Colon (tissue), 2 donors: ENCODE data around the gene NACA.
"Not testable (repeated sequence)": the region's sequence is repeated elsewhere in the genome, so short reads cannot be mapped to it uniquely, and the experiment has no call there.

Experiments used
- FAIRE-seq: peaks from 2 replicates; lab custom pipeline; 2012; peaks lifted over from hg19 to GRCh38; lab: Jason Lieb, UNC
- donor health status: control.
- donor health status: control.

The NACA gene

GRCh38 chr12:56723889-56724700 is 1.0 kb downstream of the NACA start:
- FAIRE-seq: no peak

GRCh38 chr12:56723352-56723751 is 1.7 kb downstream of the NACA start:
- no peak for FAIRE-seq

- no peak for FAIRE-seq
Observed at GRCh38 chr12:56722832-56723231, 2.3 kb downstream of the NACA start.

- FAIRE-seq: no peak
Observed at GRCh38 chr12:56721721-56722120, 3.4 kb downstream of the NACA start.

DNA sequence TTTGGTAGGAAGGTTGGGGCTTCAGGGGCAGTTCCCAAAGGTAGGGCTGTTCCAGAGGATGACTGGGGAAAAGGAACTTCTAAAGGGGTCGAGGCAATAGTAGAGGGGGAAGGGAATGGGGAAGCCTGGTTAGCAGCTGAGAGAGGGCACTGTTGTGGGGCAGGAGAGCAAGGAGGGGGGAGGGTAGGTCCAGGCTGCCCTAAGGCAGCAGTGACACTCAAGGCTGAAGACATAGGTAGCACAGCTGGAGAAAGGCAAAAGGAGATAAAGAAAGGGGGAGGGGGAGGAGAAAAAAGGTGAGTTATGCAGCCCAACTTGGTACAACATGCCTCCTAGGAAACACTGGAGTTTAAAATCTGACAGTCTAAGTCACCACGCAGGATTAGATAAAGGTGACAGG is 3.9 kb downstream of the NACA start:
- FAIRE-seq: no peak

GRCh38 chr12:56720731-56721151 is 4.4 kb downstream of the NACA start:
- no peak for FAIRE-seq

DNA sequence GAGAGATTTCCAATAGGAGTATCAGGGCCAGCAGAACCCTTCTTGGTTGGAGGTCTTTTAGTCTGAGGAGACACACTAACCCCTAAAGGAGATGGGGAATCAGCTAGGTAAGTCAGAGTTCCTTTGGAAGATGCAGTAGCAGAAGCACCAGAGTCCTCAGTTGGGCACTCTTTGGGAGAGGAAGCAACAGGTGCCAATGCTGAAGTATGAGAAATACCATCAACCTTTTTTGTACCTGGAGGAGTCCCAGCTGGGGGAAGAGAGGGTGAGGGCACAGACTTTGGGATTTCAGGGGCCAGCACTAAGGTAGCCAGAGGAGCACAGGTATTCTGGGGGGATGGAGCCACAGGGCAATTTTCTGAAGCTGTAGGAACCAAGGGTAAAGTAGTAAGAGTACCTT is 6.0 kb downstream of the NACA start:
- no peak for FAIRE-seq

DNA sequence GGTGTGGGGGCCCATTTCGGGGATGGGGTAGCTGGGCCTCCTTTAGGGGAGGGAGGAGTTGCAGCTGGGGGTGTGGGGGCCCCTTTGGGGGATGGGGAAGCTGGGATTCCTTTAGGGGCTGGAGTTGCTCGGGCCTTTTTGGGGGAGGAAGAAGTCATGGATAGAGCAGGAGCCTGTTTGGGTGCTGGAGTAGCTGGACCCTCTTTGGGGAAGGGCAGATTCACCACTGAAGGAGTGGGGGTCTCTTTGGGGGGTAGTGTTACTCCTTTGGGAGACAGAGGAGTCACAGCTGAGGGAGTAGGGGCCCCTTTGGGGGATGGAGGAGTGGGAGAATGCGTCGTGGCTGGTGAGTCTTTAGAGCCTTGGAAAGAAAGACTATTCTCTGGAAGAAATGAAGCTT is 6.5 kb downstream of the NACA start:
- FAIRE-seq: no peak

DNA sequence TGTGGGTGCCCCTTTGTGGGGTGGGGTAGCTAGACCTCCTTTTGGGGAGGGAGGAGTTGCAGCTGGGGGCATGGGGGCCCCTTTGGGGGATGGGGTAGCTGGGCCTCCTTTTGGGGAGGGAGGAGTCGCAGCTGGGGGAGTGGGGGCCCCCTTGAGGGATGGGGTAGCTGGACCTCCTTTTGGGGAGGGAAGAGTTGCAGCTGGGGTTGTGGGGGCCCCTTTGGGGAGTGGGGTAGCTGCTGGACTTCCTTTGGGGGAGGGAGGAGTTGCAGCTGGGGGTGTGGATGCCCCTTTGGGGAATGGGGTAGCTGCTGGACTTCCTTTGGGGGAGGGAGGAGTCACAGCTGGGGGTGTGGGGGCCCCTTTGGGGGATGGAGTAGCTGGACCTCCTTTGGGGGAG is 7.0 kb downstream of the NACA start:
- no peak for FAIRE-seq

DNA sequence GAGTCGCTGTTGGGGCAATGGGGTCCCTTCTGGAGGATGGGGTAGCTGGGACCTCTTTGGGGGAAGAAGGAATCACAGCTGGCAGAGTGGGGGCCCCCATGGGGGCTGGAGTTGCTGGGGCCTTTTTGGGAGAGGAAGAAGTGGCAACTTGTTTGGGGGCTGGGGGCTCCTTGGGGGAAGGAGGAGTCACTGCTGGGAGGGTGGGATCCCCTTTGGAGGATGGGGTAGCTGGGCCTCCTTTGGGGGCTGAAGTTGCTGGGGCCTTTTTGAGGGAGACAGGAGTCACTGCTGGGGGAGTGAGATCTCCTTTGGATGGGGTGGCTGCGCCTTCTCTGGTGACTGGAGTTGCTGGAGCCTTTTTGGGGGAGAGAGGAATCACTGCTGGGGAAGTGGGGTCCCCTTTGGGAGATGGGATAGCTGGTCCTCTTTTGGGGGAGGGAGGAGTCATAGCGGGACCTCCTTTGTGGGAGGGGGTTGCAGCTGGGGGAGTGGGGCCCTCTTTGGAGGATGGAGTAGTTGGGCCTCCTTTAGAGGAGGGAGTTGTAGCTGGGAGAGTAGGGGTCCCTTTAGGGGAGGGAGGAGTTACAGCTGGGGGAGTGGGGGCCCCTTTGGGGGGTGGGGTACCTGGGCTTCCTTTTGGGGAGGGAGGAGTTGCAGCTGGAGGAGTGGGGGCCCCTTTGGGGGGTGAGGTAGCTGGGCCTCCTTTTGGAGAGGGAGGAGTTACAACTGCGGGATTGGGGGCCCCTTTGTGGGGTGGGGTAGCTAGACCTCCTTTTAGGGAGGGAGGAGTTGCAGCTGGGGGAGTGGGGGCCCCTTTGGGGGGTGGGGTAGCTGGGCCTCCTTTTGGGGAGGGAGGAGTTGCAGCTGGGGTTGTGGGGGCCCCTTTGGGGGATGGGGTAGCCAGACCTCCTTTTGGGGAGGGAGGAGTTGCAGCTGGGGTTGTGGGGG is 7.9 kb downstream of the NACA start:
- no peak for FAIRE-seq

DNA sequence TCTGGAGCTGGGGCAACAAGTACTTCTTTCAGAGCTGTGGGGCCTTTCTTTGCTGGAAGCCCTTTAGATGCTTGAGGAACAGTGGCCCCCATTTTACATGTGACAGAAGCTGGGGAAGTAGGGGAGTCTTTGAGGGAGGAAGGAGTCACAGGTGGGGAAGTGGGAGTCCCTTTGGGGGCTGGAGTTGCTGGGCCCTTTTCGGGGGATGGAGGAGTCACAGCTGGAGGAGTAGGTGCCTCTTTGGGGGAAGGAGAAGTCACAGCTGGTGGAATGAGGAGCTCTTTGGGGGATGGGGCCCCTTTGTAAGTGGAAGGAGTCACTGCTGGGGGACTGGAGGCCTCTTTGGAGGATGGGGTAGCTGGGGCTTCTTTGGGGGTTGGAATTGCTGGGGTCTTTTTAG is 8.6 kb downstream of the NACA start:
- FAIRE-seq: no peak

- FAIRE-seq: no peak
Observed at GRCh38 chr12:56715798-56716197, 9.3 kb downstream of the NACA start.

DNA sequence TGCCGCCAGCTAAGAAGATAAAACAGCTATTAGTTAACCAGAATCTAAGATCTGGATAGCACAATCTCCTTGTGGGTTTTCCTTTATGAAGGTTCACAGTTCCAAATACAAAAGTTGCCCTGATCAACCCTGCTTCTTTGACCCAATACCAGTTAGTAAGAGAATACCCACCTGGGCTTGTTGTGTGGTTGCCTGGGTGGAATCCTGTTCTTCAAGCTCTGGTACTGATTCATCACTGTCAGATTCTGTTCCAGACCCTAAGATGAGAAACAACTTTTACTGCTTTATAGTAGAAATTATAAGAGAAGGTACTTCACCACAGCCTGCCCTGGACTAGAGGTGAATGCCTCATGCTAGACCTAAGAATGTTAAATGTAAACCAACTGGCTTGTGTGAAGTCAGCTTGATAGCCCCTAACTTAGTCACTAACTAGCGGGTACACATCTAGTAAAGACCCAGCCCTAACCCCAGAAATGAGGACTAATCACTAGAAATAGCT is 10.6 kb downstream of the NACA start:
- no peak for FAIRE-seq

DNA sequence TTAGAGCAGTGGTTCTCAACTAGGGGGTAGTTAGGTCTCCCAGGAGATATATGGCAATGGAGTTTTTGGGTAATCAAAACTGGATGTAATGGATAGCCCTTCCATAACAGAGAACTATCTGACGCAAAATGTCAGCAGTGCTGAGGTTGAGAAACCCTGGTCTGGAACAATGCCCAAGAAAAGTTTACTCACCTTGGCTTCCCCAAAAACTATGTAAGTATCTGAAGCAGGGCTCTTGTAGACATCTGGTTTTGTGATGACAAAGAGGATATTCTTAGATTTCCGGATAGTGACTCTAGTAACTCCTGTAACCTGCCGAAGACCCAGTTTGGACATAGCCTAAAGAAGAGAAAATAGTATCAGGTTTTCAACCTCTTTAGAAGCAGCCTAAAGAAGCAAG is 11.8 kb downstream of the NACA start:
- no peak for FAIRE-seq

DNA sequence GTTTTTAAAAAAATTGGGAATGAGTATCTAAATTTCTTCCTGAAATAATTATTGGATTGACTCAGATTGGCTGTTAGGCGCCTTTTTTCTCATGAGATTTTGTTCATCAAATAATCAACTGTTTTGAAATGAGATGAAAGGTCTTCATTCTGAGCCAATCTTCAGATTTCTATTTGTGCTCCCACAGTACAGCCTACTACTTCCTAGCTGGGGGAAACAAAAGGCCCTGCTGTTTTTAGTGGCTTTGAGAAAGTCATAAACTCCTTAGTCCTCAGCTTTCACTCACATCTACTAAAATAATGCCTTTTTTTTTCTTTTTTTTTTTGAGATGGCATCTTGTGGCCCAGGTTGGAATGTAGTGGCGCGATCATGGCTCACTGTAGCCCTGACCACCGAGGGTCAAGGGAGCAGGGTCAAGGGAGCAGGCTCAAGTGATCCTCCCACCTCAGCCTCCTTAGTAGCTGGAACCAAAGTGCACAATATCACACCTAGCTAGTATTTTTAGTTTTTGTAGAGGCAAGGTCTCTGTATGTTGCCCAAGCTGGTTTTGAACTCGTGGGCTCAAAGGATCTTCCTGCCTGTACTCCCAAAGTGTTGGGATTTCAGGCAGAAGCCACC is 15.2 kb downstream of the NACA start:
- no peak for FAIRE-seq

DNA sequence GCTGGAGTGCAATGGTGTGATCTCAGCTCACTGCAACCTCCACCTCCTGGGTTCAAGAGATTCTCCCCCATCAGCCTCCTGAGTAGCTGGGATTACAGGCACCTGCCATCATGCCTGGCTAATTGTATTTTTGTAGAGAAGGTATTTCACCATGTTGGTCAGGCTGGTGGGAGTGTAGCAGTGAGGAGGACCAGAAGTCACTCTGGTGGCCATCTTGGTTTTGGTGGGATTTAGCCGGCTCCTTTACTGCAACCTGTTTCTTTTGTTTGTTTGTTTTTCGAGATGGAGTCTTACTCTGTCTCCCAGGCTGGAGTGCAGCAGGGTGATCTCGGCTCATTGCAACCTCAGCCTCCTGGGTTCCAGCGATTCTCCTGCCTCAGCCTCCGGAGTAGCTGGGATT is 20.6 kb downstream of the NACA start:
- not testable (repeated sequence) for FAIRE-seq

- FAIRE-seq: no peak
Observed at GRCh38 chr12:56699020-56699661, 26.0 kb downstream of the NACA start.

- no peak for FAIRE-seq
Observed at GRCh38 chr12:56695327-56696101, 29.6 kb downstream of the NACA start.

GRCh38 chr12:56694161-56694560 is 30.9 kb downstream of the NACA start:
- FAIRE-seq: no peak

GRCh38 chr12:56688846-56689109 is 36.3 kb downstream of the NACA start:
- FAIRE-seq: no peak

- FAIRE-seq: no peak
Observed at GRCh38 chr12:56688129-56688845, 36.8 kb downstream of the NACA start, which contains the start of gene PTGES3. TSS of gene PTGES3 (minus strand) at chr12:56688284. CDS start at chr12:56687999, 285 bp downstream.
